Sigmoid colon (tissue), 4 donors: ENCODE data around the gene NCOA1.

ENCODE experiments used
- CTCF ChIP-seq, 4 experiments: fragments of 450-650 bp in 3 of 4; fragments of 200-600 bp in 1 of 4; IDR thresholded peaks; one replicate each; pipeline ENCODE4 v1.5.1; 2016 to 2019; ENCODE audit warnings: antibody characterized with exemption in 4 of 4, mild to moderate bottlenecking in 3 of 4, moderate library complexity in 2 of 4
- EP300 ChIP-seq, 4 donors: sonication (generic); formaldehyde crosslinking; IDR thresholded peaks; one replicate each; pipeline ENCODE4 v1.6.1; 2017; ENCODE audit warnings: antibody characterized with exemption in 4 of 4
- POLR2A ChIP-seq, 2 donors: fragments of 450-650 bp; IDR thresholded peaks; one replicate each; pipeline ENCODE4 v1.6.1; 2016; ENCODE audit warnings: antibody characterized with exemption in 2 of 2, mild to moderate bottlenecking in 2 of 2, moderate library complexity in 2 of 2
- POLR2AphosphoS5 ChIP-seq, 4 donors: sonication (generic); formaldehyde crosslinking; IDR thresholded peaks; one replicate each; pipeline ENCODE4 v1.6.1; 2017; ENCODE audit warnings: antibody characterized with exemption in 4 of 4

GRCh38 chr2:24520175-24520574 lies 29.1 kb downstream of the NCOA1 start:
- TF ChIP-seq CTCF (IDR thresholded peaks at IDR 0.05) (no peak), EP300 (IDR thresholded peaks at IDR 0.05) (no peak), POLR2AphosphoS5 (IDR thresholded peaks at IDR 0.05) (no peak), POLR2A (IDR thresholded peaks at IDR 0.05) (no peak)
